Measurements from ENCODE around the gene PEX11A.

- TF ChIP-seq POLR2A (IDR thresholded peaks at IDR 0.05) (no peak), CTCF (IDR thresholded peaks at IDR 0.05) (no peak), POLR2AphosphoS5 (IDR thresholded peaks at IDR 0.05) (no peak)
Measured at GRCh38 chr15:89671687-89672086, 18.9 kb downstream of the PEX11A start.
